DOHH2 (cell line): ENCODE data around the gene FAAP20.

Experiments
- H3F3A ChIP-seq: fragments of 200-600 bp; sonication (generic), shearing (Covaris generic); 2 replicates; pipeline ENCODE4 v1.6.0; 2016; ENCODE audit warnings: antibody characterized with exemption, mild to moderate bottlenecking; ENCODE audit not compliant: control insufficient read depth, insufficient read depth
- H3K27ac ChIP-seq: fragments of 200-600 bp; sonication (generic); 2 replicates; pipeline ENCODE4 v1.5.1; 2014; ENCODE audit warnings: low read depth, mild to moderate bottlenecking, low read length, moderate library complexity
- H3K27me3 ChIP-seq: fragments of 200-600 bp; sonication (generic); 2 replicates; pipeline ENCODE4 v1.6.1; 2014; ENCODE audit warnings: mild to moderate bottlenecking, low read length, mixed read lengths; ENCODE audit not compliant: control insufficient read depth
- H3K36me3 ChIP-seq: fragments of 200-600 bp; sonication (generic); 2 replicates; pipeline ENCODE4 v1.6.1; 2014; ENCODE audit warnings: mild to moderate bottlenecking, low read length, moderate library complexity, mixed read lengths; ENCODE audit not compliant: control insufficient read depth
- H3K4me1 ChIP-seq: fragments of 200-600 bp; sonication (generic); 2 replicates; pipeline ENCODE4 v1.6.1; 2014; ENCODE audit warnings: mild to moderate bottlenecking, low read length, mixed read lengths; ENCODE audit not compliant: control insufficient read depth
- H3K4me2 ChIP-seq: fragments of 200-600 bp; sonication (generic); 2 replicates; pipeline ENCODE4 v1.6.0; 2014; ENCODE audit warnings: mild to moderate bottlenecking, low read length, moderate library complexity
- H3K4me3 ChIP-seq: fragments of 200-600 bp; sonication (generic); 2 replicates; pipeline ENCODE4 v1.5.1; 2014; ENCODE audit warnings: mild to moderate bottlenecking, low read length, mixed read lengths
- H3K79me2 ChIP-seq: fragments of 200-600 bp; sonication (generic); 2 replicates; pipeline ENCODE4 v1.6.1; 2014; ENCODE audit warnings: mild to moderate bottlenecking, low read length, mixed read lengths; ENCODE audit not compliant: control insufficient read depth
- H3K9me2 ChIP-seq: fragments of 200-600 bp; sonication (generic); replicated peaks from 2 replicates; pipeline ENCODE4 v1.6.1; 2014; ENCODE audit warnings: mild to moderate bottlenecking, low read length, mixed read lengths; ENCODE audit not compliant: control insufficient read depth
- H3K9me3 ChIP-seq: fragments of 200-600 bp; sonication (generic); 2 replicates; pipeline ENCODE4 v1.6.1; 2014; ENCODE audit warnings: antibody characterized with exemption, low read length, mixed read lengths; ENCODE audit not compliant: control insufficient read depth, insufficient read depth
- H4K20me1 ChIP-seq: fragments of 200-600 bp; sonication (generic); 2 replicates; pipeline ENCODE4 v1.6.0; 2014; ENCODE audit warnings: low read depth, mild to moderate bottlenecking, antibody characterized with exemption, low read length, moderate library complexity; ENCODE audit not compliant: control insufficient read depth, insufficient read depth
- CTCF ChIP-seq: fragments of 200-600 bp; sonication (generic); IDR thresholded peaks from one replicate; pipeline ENCODE4 v1.5.1; 2014; ENCODE audit warnings: antibody characterized with exemption, mild to moderate bottlenecking, low read depth, low read length; ENCODE audit not compliant: poor library complexity, severe bottlenecking
- EZH2phosphoT487 ChIP-seq: fragments of 200-600 bp; sonication (generic); IDR thresholded peaks from 2 replicates; pipeline ENCODE4 v1.6.1; 2017; ENCODE audit warnings: borderline replicate concordance, mild to moderate bottlenecking, antibody characterized with exemption, low read length, moderate library complexity, mixed read lengths

Gene FAAP20

GRCh38 chr1:2238361-2239012 is 43.9 kb upstream of the FAAP20 start:
- no peaks in the 10 kb centered on the region for H3K9me3 ChIP-seq
- no peaks in the 10 kb centered on the region for H3K36me3 ChIP-seq
- peaks cover 5% of the 10 kb centered on the region; the same call in 1 of the 2 replicates for H3K27me3 ChIP-seq
- no peak overlapping the region for H3K4me3 ChIP-seq
- H3K4me2 ChIP-seq = no peak overlapping the region
- TF ChIP-seq CTCF = no peak
- TF ChIP-seq EZH2phosphoT487 = no peak
- no peaks in the 10 kb centered on the region for H3K9me2 ChIP-seq
- H4K20me1 ChIP-seq = no peaks in the 10 kb centered on the region
- H3K79me2 ChIP-seq = no peaks in the 10 kb centered on the region
- no peaks in the 10 kb centered on the region for H3F3A ChIP-seq
- no peak overlapping the region for H3K27ac ChIP-seq
- H3K4me1 ChIP-seq = peaks cover 11% of the 10 kb centered on the region

GRCh38 chr1:2237773-2238172 is 43.2 kb upstream of the FAAP20 start:
- H3K27ac ChIP-seq = no peak overlapping the region

DNA sequence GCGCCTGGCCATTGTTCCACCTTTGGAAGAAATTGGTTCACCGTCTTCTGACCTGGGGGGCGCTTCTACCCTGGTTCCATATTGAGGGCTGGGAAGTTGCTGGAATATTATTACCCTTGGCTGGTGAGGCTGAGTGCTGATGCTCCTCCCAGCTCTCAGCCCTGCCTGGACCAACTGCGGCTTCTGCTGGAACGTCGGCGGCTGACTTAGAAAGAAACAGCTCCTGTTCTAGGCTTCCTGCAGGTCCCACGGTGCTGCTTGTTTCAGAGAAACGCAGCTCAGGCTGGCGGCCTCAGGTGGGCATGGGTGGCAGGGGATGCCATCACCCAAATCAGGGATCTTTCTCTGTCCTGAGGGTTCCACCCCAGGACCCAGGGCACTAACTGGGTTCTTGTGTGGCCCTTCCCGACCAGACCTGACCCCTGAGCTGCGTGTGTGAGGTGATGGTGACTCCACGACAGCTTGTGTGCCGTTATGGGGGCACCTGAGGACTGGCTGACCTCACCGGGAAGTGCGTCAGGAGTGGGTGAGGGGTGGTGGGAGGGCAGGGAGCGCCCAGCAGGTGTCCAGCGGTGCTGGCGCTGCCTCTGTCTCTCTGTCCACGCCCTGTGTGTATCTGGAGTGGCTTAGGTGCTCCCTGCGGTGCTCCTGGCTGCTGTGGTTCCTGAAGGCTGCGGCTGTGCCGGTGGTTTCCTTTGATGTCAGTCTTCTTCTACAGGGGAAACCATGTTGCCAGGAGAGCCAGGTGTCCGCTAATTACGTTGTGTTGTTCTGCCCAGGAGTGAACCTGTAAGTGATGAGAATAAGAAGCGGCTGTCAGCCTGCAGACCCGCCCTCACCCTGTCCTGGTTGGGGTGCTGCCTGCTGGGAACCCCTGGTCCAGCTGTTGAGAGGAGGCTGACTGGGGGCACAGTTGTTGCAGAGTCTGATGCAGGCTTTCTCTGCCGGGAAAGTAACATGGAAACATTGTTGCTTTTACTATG is 42.4 kb upstream of the FAAP20 start:
- Histone ChIP-seq H3K79me2 (no peaks in the 10 kb centered on the region), H3K36me3 (no peaks in the 10 kb centered on the region), H3F3A (no peaks in the 10 kb centered on the region), H3K27ac (no peak overlapping the region), H3K4me1 (peaks cover 14% of the 10 kb centered on the region), H3K9me3 (no peaks in the 10 kb centered on the region), H3K4me3 (no peak overlapping the region), H3K27me3 (peaks cover 5% of the 10 kb centered on the region; the same call in 1 of the 2 replicates), H3K4me2 (no peak overlapping the region), H3K9me2 (no peaks in the 10 kb centered on the region), H4K20me1 (no peaks in the 10 kb centered on the region)
- TF ChIP-seq EZH2phosphoT487 (no peak), CTCF (no peak)

More at GRCh38 chr1:2237773-2238172, 43.2 kb upstream of the FAAP20 start:
- Histone ChIP-seq H3F3A (no peaks in the 10 kb centered on the region), H3K27me3 (peaks cover 5% of the 10 kb centered on the region; the same call in 1 of the 2 replicates), H3K9me3 (no peaks in the 10 kb centered on the region), H3K4me2 (no peak overlapping the region), H3K36me3 (no peaks in the 10 kb centered on the region), H3K9me2 (no peaks in the 10 kb centered on the region), H3K79me2 (no peaks in the 10 kb centered on the region), H3K4me3 (no peak overlapping the region), H3K4me1 (peaks cover 11% of the 10 kb centered on the region), H4K20me1 (no peaks in the 10 kb centered on the region)
- TF ChIP-seq EZH2phosphoT487 = no peak
- TF ChIP-seq CTCF = no peak
